Activated naive CD4-positive, alpha-beta T cell treated with anti-CD3 and anti-CD28 coated beads, Interleukin-2, amount 10 ng/mL, durations not matched to agents 7 days and 5 days (primary cell): Measurements from ENCODE around the gene TNNT3.

Experiments used
- CTCF ChIA-PET: fragments of 350-600 bp; sonication (Branson Sonifier 250); formaldehyde crosslinking; loops from one replicate; lab custom pipeline; 2021; ENCODE audit warnings: antibody characterized with exemption; lab: Charles Lee
- DNase-seq: peaks from one replicate; pipeline ENCODE4 v3.0.0-alpha.2; 2020
- H3K27ac Mint-ChIP-seq: one replicate; pipeline ENCODE4 v1.8.0; 2021; ENCODE audit warnings: mild to moderate bottlenecking, moderate library complexity, mixed read lengths
- H3K27me3 Mint-ChIP-seq: one replicate; pipeline ENCODE4 v1.8.0; 2021; ENCODE audit warnings: mild to moderate bottlenecking, mixed read lengths
- H3K36me3 Mint-ChIP-seq: one replicate; pipeline ENCODE4 v1.8.0; 2021; ENCODE audit warnings: mixed read lengths
- H3K4me1 Mint-ChIP-seq: one replicate; pipeline ENCODE4 v1.8.0; 2021; ENCODE audit warnings: mixed read lengths
- H3K4me3 Mint-ChIP-seq: one replicate; pipeline ENCODE4 v1.8.0; 2021; ENCODE audit warnings: mild to moderate bottlenecking, moderate library complexity, mixed read lengths
- H3K9me3 Mint-ChIP-seq: one replicate; pipeline ENCODE4 v1.8.0; 2021; ENCODE audit warnings: mixed read lengths

The TNNT3 gene

DNA sequence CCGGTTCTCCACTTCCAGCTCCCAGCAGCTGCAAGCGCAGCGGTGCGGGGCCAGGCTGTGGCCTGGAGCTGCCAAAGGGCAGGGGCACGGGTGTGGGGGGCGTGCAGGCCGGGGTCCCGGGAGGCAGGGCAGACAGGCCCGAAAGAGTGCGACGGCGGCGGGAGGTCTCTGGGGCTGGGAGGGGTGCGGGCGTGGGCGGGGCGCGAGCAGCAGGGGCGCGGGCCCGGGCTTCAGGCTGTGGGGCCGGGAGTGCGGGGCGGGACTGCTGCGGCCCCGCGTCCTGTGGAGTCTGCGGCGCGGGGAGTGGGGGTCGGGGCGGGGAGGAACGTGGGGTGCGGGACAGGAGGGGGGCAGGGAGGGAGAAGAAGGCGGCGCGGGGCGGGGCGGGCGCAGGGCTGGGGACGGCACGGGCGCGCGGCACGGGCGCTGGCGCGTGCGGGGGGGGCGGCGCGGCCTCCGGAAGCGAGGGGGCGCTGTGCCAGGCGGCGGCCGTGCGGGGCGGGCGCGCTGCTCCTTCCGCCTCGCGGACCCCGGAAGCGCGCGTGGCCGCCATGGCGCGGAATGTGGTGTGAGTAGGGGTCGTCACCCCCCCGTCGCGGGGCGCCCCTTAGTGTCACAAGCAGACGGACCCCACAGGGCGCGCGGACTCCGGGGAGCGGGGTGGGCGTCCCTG lies 27.4 kb downstream of the TNNT3 start, which contains the start of gene MRPL23:
MRPL23 (plus strand) TSS at position 521 of the 673 bp plus-strand sequence; CDS start at position 552, 31 bp downstream.
- CTCF ChIA-PET: interaction anchor here (1.0 to 2.5 kb wide), 4 partner anchors 54 to 204 kb away, joined by 4 to 14 read pairs (median 7); no protein-coding TSS in a partner anchor
- Mint-ChIP-seq H3K36me3 (no peaks in the 10 kb centered on the region), H3K9me3 (no peaks in the 10 kb centered on the region), H3K27ac (no peak within 1 kb of the TSS), H3K4me1 (no peaks in the 10 kb centered on the region), H3K4me3 (no peak within 1 kb of the TSS), H3K27me3 (peaks cover 3% of the 10 kb centered on the region)
- DNase-seq: peak; percentile 23

DNA sequence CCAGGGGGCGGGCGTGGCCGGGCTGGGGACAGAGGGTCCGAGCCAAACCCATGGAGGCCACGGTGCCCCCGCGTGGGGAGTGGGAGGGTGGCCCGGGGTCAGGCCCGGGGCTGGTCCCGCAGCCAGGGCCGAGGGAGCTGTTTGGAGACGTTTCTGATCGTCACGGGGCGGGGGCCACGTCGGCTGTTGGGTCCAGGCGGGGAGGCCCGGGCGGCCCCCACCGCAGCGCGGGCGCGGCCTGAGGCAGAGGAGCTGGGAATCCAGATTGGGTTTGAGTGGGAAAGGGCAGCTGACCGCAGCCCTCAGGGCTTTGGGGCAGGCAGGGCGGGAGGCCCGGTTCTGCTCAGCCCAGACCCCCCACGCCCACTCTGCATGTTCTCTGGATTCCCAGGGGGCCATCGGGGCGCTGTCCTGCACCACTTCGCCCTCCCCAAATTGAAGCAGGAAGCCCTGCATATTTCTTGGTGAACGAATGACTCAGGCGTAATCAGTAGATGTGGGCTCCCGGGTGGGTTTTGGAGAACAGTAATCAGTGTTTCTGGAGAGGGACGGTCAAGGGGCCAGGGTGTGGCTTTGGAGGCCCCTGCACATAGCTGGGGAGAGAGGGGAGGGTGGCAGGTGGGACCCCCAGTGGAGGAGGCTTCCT lies 28.2 kb downstream of the TNNT3 start:
- CTCF ChIA-PET: interaction anchor here (1.0 to 2.5 kb wide), 4 partner anchors 53 to 203 kb away, joined by 4 to 14 read pairs (median 7); no protein-coding TSS in a partner anchor
- Mint-ChIP-seq H3K9me3 (no peaks in the 10 kb centered on the region), H3K27me3 (peaks cover 3% of the 10 kb centered on the region), H3K27ac (no peak overlapping the region), H3K36me3 (no peaks in the 10 kb centered on the region), H3K4me3 (no peak overlapping the region), H3K4me1 (no peaks in the 10 kb centered on the region)
- DNase-seq: no peak

DNA sequence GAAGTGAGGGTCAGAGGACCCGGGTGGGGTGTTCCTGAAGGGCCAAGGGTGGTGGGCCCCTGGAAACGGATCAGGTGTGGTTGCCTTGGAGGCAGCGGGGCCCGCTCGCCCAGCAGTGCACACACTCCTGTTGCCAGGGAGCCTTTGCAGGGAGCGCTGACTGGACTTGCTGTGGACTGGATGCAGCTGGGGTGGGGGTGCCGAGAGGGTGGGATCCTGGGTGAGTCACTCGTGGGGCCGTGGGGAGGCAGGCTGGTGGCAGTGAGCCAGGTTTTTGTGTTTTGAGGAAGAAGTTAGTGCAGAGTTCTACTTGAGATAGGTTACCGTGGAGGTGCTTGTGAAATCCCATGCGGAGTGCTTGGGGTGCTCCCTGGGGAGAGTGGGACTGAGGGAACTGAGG lies 28.9 kb downstream of the TNNT3 start:
- DNase-seq: no peak
- H3K4me1 Mint-ChIP-seq: no peaks in the 10 kb centered on the region
- no peaks in the 10 kb centered on the region for H3K36me3 Mint-ChIP-seq
- H3K9me3 Mint-ChIP-seq: no peaks in the 10 kb centered on the region
- peaks cover 3% of the 10 kb centered on the region for H3K27me3 Mint-ChIP-seq
- no peak overlapping the region for H3K4me3 Mint-ChIP-seq
- no peak overlapping the region for H3K27ac Mint-ChIP-seq
- CTCF ChIA-PET: interaction anchor here (0.6 to 2.5 kb wide), 4 partner anchors 53 to 202 kb away, joined by 3 to 14 read pairs (median 6); no protein-coding TSS in a partner anchor

DNA sequence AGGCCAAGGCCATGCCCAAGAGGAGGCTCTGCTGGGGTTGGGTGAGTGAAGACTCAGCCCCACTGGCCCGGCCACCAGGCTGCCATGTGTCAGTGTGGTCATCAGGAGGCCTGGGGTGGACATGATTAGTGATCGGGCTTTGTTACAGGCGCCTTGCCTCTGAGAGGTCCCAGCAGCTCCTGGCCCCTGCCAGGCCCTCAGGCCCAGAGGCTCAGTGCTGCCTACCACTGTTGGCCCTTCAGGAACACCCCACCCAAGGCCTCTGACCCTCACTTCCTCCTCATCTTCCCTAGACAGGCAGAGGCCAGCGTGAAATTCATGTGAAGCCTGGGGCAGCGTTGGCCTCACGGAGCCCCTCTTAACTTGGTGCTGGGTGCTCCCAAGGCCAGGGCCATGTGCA lies 29.8 kb downstream of the TNNT3 start:
- no peaks in the 10 kb centered on the region for H3K9me3 Mint-ChIP-seq
- H3K27ac Mint-ChIP-seq: no peak overlapping the region
- no peaks in the 10 kb centered on the region for H3K4me1 Mint-ChIP-seq
- no peaks in the 10 kb centered on the region for H3K36me3 Mint-ChIP-seq
- H3K27me3 Mint-ChIP-seq: no peaks in the 10 kb centered on the region
- CTCF ChIA-PET: interaction anchor here (0.9 to 2.4 kb wide), 6 partner anchors 29 to 255 kb away, joined by 3 to 9 read pairs (median 4); no protein-coding TSS in a partner anchor
- H3K4me3 Mint-ChIP-seq: no peak overlapping the region
- DNase-seq: no peak

DNA sequence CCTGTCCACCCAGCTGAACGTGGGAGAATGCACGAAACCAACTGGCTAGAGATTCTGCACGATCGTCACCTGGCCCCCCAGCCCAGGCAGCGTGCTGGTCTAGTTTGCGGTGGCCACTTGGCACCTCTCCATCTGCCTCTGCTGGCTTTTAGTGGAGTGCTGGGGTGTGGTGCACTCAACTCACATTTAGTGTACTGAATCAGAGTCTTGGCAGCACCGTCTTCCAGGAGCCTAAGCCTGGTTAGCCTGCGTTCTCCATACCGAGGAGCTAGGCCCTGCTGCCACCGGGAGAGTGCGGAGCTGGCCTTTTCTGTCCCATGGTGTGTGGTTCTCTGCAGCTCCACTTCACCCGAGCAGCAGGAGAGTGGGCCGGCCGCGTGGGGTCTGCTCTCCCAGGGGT lies 30.4 kb downstream of the TNNT3 start:
- Mint-ChIP-seq H3K9me3 (no peaks in the 10 kb centered on the region), H3K27me3 (no peaks in the 10 kb centered on the region), H3K36me3 (no peaks in the 10 kb centered on the region), H3K4me1 (no peaks in the 10 kb centered on the region), H3K4me3 (no peak overlapping the region), H3K27ac (no peak overlapping the region)
- CTCF ChIA-PET: interaction anchor here (0.9 to 1.9 kb wide), 7 partner anchors 18 to 242 kb away, joined by 3 to 6 read pairs (median 3); no protein-coding TSS in a partner anchor
- DNase-seq: no peak

DNA sequence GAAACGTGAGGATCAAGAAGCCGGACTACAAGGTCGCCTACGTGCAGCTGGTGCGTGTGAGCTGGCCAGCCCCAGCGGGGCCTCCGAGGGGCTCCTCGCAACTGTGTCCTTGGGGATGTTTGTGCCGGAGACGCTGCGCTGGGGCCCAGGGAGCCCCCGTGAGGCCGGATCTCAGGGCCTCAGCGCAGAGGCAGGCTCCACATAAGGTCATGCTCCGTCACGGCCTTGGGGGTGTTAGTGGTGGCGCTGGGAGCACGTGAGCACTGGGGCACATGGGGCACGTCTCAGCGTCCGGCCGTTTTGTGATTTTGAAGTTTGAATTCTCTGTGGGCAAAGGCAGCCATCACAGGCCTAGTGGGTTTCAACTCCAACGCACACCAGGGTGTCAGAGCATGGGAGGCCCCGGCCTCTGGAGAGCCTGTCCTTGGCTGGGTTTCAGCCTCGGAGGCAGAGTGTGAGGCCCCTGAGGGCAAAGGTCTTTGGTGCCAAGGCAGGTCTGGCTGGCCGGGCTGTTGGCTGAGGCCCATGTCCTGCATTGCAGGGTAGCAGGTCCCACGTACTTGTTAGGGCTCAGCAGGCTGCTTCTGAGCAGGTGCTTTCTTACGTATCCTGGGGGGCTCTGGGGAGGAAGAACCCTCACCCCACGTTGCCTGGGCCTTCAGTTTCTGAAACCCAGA lies 33.4 kb downstream of the TNNT3 start:
- no peak for DNase-seq
- H3K4me3 Mint-ChIP-seq: no peak overlapping the region
- CTCF ChIA-PET: no interaction called here
- H3K27ac Mint-ChIP-seq: no peak overlapping the region
- H3K4me1 Mint-ChIP-seq: no peaks in the 10 kb centered on the region
- H3K36me3 Mint-ChIP-seq: no peaks in the 10 kb centered on the region
- no peaks in the 10 kb centered on the region for H3K27me3 Mint-ChIP-seq
- no peaks in the 10 kb centered on the region for H3K9me3 Mint-ChIP-seq

DNA sequence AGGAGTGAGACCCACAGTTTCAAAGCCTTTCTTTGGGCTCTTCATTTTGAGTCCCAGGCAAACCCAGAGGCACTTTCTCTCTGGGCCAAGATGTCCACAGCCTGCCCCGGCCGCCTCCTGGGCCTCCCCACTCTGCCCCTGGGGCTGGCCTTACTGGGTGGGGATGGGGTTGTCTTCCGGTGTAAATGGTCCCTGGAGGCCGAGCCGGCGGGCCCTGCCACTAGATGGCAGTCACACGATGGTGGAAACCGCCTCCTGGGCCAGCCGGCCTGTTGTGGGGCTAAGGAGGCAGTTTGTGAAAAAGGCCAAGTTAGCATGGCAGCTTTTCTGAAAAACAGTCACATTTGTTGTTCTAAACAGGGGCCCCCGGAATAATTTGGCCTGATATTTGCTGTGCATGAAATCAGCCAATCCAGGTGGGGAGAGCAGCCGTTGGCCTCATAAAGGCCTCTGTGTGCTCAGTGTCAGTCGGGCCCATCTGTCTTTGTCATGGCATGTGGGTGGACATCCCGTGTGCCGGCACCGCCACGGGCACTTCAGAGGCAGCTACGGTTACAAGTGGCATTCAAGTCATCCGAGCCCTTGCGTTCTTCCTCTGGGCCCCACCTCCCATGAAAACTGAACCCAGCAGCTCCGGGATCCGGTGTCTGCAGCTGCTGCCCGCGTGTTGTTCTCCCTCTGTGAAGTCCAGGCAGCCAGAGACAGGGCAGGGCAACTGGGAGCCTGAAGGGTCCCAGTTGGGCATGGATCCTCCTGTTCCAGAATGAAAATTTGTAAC lies 34.2 kb downstream of the TNNT3 start:
- no peaks in the 10 kb centered on the region for H3K4me1 Mint-ChIP-seq
- no peak overlapping the region for H3K4me3 Mint-ChIP-seq
- H3K27me3 Mint-ChIP-seq: no peaks in the 10 kb centered on the region
- no peaks in the 10 kb centered on the region for H3K36me3 Mint-ChIP-seq
- no peaks in the 10 kb centered on the region for H3K9me3 Mint-ChIP-seq
- H3K27ac Mint-ChIP-seq: no peak overlapping the region
- CTCF ChIA-PET: no interaction called here
- DNase-seq: peak; percentile 25

DNA sequence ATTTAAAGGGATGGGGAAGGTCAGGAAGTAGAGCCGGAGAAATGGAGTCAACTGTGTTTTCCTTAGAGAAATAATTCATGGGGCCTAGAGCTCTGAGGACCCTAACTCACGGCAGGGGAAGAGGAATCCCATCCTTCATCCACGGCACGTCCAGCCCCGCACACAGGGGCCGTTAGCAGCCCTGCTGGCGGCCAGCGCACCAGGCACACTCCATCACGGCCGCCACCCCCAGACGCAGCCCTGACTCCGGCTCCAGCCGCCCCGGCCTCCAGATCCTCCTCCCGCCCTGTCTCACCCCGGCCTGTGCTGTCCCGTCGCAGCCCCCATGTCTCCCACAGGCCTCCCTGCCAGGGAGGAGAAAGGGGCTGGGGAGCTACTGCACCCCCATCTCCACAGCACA lies 38.9 kb downstream of the TNNT3 start:
- no peaks in the 10 kb centered on the region for H3K27me3 Mint-ChIP-seq
- no peak overlapping the region for H3K4me3 Mint-ChIP-seq
- no peaks in the 10 kb centered on the region for H3K36me3 Mint-ChIP-seq
- CTCF ChIA-PET: interaction anchor here (1.0 kb wide), 1 partner anchor 76 kb away, joined by 3 read pairs; no protein-coding TSS in a partner anchor
- no peaks in the 10 kb centered on the region for H3K4me1 Mint-ChIP-seq
- H3K9me3 Mint-ChIP-seq: no peaks in the 10 kb centered on the region
- DNase-seq: no peak
- H3K27ac Mint-ChIP-seq: no peak overlapping the region

DNA sequence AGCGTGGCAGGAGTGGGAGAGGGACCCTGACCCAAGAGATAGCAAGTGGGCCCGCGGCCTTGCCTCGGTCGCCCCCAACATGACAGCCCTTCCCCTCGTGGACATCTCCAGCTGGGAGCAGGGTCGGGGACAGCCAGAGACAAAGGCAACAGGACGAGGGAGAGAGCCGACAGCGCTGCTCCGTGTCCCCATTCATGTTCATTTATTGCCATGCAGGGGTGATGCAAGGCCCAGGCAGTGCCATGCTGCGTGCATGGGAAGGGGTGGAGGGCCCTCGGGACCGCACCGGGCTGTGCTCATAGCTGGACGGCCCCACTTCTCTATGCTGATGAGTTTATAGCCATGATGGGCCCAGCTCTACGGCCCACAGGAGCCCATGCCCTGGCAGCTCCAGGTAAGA lies 40.3 kb downstream of the TNNT3 start:
- H3K9me3 Mint-ChIP-seq: no peaks in the 10 kb centered on the region
- CTCF ChIA-PET: interaction anchor here (1.7 kb wide), 1 partner anchor 266 kb away, joined by 4 read pairs; no protein-coding TSS in a partner anchor
- H3K27ac Mint-ChIP-seq: no peak overlapping the region
- no peaks in the 10 kb centered on the region for H3K36me3 Mint-ChIP-seq
- no peaks in the 10 kb centered on the region for H3K4me1 Mint-ChIP-seq
- DNase-seq: no peak
- H3K4me3 Mint-ChIP-seq: no peak overlapping the region
- H3K27me3 Mint-ChIP-seq: no peaks in the 10 kb centered on the region

DNA sequence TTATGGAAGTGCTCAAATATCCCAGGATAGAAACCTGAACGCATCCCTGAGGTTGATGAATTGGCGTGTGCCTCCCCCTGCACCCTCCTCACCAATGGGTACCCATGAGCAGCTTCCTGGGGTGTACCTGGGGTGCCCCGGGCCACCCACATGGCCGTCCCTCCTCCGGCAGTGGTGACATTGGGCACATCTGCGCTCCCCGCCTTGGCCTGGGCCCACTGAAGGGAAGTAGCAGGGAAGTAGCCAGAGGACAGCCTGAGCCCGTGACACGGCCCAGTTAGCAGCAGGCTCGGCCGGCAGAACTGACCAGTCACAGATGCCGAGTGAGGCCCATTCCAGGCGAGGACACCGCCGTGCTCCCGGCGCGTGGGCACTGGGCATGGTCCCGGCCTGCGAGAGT lies 44.4 kb downstream of the TNNT3 start:
- Mint-ChIP-seq H3K4me1 (no peaks in the 10 kb centered on the region), H3K36me3 (no peaks in the 10 kb centered on the region), H3K27ac (no peak overlapping the region), H3K4me3 (no peak overlapping the region), H3K9me3 (no peaks in the 10 kb centered on the region), H3K27me3 (no peaks in the 10 kb centered on the region)
- CTCF ChIA-PET: no interaction called here
- DNase-seq: no peak

DNA sequence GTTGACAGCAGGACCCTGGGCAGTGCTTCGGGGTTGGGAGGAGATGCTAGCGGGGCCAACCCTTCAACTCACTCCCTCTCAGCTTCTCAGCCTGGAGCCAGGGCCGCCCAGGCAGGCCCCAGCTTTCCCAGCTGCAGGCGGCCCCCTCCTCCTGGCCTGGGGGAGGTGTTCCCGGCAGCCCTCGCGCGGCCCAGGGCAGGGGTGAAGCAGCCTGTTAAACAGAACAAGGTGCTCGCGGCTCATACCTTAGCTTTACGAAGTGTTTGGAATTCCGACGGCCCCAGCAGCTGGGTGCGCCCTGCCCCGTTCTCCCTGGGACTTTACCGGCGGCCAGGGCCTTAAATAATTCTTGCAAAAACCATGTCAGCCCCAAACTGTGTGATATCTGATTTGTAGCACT lies 44.8 kb downstream of the TNNT3 start:
- Mint-ChIP-seq H3K27me3 (no peaks in the 10 kb centered on the region), H3K9me3 (no peaks in the 10 kb centered on the region), H3K36me3 (no peaks in the 10 kb centered on the region), H3K4me3 (no peak overlapping the region), H3K4me1 (no peaks in the 10 kb centered on the region), H3K27ac (no peak overlapping the region)
- CTCF ChIA-PET: no interaction called here
- no peak for DNase-seq

DNA sequence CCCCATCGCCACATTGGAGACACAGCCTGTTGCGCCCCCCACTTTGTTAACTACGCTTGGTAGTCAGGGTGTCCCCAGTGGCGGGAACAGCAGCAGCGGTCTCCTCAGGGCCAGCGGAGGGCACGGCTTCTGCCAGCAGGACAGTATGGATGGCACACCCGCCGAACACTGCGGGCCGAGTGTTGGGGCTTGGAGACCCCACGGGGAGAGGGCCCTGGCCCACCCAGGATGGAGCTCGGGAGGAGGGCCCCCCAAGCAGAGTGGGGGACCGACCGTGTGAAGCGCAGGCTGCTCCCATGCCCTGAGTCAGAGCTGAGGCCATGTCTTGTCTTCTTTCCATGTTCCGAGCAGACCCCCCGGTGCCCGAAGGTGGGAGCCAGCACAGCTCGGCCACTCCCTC lies 45.5 kb downstream of the TNNT3 start:
- Mint-ChIP-seq H3K27ac (no peak overlapping the region), H3K4me3 (no peak overlapping the region), H3K9me3 (no peaks in the 10 kb centered on the region), H3K4me1 (no peaks in the 10 kb centered on the region), H3K36me3 (no peaks in the 10 kb centered on the region), H3K27me3 (no peaks in the 10 kb centered on the region)
- no peak for DNase-seq
- CTCF ChIA-PET: no interaction called here

DNA sequence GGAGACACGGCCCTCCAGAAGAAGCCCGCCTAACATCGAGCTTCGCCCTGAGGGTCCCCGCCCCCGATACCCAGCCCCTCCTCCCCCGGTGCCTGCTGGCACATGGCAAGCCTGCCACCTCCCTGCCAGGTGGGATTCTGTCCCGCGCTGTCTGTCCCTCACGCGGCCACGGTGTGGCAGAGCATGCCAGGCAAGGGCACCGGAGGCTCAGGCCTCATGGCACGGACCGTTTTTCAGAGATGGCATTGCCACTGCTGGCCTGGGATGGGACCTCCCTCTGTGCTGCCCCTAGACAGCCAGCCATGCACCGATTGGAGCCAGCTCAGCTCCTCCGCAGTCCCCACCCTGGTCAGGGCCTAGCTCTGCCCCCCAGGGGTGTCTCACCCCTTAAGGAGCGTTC lies 47.0 kb downstream of the TNNT3 start:
- no peaks in the 10 kb centered on the region for H3K27me3 Mint-ChIP-seq
- H3K27ac Mint-ChIP-seq: no peak overlapping the region
- no peaks in the 10 kb centered on the region for H3K4me1 Mint-ChIP-seq
- H3K9me3 Mint-ChIP-seq: no peaks in the 10 kb centered on the region
- H3K36me3 Mint-ChIP-seq: no peaks in the 10 kb centered on the region
- CTCF ChIA-PET: no interaction called here
- no peak for DNase-seq
- H3K4me3 Mint-ChIP-seq: no peak overlapping the region
